GM21529 (cell line): ENCODE data around the gene ADIRF.
"Not testable (repeated sequence)": the region's sequence is repeated elsewhere in the genome, so short reads cannot be mapped to it uniquely, and the experiment has no call there.

Source experiments
- ATAC-seq: cut with Tn5 transposase; IDR thresholded peaks from one replicate; pipeline ENCODE4 v1.9.1; 2021; ENCODE audit not compliant: unreplicated experiment

ADIRF gene

DNA sequence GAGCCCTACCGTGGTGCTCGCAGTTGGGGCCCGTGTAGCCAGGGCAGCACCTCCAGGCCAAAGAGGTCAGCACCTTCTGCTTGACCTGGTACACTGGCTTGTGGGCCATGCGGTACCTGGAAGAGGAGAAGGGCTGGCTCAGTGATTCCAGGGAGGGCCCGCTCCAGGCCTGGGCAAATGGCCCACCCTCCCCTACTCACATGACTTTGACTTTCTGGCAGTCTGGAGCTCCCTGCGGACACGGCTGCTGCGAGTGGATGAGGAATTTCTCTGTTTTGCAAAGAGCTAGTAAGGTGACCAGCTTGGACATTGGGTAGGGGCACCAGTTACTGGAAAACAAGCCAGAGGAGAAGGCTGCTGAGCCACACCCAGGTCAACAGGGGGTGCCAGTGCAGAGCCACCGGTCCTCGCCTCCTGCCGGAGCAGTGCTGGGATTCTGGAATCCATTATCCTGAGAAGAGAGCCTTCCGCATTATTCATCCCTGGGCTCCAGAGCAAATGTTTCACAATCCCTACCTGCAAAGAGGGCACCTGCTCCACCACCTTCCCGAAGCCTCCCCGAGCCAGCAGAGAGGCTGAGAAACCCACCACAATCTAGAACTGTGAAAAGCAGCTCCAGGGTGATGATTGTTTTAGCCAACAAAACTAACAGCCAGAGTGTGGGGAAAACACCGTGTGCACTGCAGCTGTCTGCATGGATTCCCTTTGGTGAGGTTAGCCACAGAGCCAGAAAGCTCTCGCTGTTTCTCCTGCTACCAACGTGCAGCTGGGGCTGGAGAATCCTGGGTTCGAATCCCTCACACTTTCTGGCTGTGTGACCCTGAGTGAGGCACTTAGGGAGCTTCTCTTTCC lies 22.7 kb upstream of the ADIRF start:
- ATAC-seq, result no peak

DNA sequence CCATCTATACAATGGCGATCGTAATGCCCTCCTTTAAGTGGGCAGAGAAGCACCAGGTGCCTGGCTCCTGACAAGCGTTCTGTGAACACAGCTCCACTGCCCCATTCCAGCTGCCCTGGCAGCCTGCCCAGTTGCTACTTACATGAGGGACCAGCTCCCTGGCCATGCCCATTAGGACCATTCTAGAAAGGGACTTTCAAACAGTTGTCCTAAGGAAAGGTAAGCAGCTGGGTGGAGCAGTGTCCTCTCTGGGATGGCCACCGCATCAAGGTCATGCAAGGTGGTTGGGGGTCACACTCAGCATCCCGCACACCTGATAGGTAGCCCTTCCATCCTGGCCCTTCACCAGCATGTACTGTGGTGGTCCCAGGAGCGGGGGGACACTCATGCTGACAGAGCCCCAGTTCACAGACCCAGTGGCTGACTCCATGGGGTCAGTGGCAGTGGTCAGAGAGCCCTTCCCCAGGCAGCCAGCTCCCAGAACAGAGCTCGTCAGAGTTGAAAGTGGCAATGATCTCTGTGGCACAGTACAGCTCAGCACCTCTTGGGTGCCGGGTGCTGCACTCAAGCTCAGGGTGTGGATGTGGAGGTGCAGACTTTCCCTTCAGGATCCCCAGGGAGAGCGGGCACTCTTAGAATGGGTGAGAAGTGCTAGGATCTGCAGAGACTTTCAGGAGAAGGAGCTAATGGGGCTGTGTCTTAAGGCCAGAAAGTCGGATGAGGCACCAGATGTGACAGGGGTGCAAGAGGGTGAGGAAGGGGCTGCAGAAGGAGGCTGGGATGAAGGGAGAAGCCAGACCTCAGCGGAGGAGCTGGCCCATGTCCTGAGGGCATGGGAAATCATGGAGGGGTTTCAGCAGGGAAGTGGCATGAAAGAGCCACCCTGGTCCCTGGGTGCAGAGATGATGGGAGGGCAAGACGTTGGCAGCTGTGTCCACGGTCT lies 21.8 kb upstream of the ADIRF start:
- ATAC-seq, result no peak

DNA sequence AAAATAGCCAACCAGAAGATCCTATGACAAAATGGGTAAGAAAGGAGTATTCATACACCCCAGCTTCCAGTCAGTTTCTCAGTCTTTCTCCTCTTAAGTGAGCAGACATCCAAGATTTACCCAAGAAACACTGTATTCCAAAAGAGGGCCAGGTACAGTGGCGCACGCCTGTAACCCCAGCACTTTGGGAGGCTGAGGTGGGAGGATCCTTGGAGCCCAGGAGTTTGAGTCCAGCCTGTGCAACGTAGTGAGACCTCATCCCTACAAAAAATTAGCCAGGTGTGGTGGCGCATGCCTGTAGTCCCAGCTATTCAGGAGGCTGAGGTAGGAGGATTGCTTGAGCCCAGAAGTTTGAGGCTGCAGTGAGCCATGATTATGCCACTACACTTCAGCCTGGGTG lies 20.5 kb upstream of the ADIRF start:
- not testable (repeated sequence) for ATAC-seq

DNA sequence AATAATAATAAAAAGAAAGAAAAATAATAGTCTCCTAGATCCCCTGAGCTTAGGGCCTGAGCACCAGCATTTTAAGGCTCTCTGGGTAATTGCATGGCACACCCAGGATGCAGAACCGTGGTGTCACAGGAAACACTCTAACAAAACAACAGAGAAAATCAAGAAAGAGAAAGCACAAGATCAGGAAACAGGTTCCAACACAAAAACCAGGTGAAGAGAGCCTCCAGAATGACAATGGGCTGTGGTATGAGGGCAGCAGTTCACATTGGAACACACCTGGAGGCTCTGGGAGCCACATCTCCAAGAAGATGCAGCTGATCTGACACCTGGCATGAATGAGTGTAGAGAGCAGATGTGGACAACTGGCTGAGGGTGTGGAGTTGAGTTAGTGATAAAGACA lies 17.9 kb upstream of the ADIRF start:
- ATAC-seq, result no peak

DNA sequence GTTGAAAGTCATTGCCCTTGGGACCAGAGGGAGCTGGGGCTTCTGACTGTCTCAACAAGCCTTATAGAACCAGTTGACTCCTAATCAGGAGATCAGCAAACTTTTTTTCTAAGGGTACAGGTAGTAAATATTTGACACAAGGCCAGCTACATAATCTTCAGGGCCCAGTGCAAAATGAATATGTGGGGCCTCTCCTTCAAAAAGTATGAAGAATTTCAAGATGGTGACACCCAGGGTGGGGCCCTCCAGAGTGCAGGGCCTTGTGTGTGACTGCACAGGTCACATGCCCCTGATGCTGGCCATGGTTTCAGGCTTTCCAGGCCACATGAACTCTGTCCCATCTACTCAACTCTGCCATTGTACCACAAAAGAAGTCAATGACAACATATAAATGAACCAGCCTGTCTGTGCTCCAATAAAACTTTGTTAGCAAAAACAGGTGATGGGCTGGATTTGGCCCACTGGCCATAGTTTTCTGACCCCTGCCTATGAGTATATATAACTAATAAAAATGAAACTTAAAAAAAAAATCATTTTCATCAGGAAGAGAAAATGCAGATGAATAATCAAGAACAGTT lies 17.0 kb upstream of the ADIRF start:
- ATAC-seq, result no peak

DNA sequence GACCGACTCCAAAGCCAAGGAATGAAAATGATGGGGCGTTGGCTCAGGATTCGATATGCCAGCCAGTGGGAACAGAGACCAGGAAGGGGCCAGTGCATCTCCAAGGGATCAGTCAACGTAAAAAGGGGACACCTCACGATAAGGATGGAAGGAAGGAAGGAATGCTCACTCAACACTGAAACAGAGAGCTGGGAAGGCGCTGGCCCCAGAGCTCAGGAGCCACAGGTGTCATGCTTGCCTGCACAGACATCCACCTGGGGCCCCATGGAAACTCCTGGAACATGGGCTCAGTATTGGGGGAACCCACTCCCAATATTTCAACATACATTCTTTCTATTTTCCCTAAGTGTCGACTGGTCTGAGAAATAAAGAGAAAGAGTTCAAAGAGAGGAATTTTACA lies 16.2 kb upstream of the ADIRF start:
- ATAC-seq, result no peak

DNA sequence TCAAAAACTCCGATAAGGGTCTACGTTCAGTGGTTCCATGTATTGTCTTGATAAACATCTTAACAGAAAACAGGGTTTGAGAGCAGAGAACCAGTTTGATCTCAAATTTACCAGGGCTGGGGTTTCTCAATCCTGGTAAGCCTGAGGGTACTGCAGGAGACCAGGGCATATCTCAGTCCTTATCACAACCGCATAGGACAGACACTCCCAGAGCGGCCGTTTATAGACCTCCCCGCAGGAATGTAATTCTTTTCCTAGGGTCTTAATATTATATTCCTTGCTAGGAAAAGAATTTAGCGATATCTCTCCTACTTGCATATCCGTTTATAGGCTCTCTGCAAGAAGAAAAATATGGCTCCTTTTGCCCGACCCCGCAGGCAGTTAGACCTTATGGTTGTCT lies 15.6 kb upstream of the ADIRF start:
- ATAC-seq, result not testable (repeated sequence)

DNA sequence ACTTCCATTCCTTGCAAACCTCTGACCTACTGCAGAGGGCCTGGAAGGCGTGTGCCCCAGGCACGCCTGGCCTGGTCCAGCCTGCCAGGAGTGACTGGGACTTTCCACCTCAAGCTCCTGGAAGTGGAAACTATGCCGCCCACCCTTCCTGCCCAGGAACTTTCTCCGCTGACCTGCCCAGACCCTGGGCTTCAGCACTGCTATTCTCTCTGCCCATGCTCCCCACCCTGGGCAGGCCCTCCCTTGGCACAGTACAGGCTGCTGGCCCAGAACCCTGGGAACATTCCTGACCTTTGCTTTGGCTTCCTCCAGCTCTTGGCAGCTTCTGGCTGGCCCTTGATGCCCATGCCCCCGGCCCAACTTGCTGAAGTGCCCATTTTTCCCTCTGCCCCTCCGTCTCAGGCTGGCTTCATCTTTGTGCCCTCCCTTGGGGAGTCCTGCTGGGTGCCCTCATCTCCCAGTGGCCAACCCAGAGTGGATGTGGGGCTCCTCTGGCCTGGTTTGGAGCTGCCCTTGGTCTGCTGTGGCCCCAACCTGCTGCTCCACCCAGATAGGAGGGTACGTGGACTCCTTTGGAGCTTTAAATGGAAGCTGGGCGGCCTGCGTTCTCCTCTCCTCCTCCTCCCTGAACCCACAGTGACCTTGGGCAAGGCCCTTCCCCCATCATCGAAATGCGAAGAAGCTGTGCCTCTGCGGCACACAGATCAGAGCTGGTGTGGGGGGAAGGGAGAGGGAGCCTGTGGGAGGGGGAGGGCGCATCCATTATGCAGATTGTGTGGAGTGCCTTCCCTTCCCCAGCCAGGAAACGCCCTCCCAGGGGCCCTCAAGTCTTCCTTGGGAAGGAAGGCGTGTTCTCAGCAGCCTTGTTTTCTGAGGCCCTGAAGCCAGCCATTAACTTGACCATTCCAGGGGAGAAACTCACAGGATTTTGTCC lies 14.3 kb upstream of the ADIRF start:
- ATAC-seq, result no peak

DNA sequence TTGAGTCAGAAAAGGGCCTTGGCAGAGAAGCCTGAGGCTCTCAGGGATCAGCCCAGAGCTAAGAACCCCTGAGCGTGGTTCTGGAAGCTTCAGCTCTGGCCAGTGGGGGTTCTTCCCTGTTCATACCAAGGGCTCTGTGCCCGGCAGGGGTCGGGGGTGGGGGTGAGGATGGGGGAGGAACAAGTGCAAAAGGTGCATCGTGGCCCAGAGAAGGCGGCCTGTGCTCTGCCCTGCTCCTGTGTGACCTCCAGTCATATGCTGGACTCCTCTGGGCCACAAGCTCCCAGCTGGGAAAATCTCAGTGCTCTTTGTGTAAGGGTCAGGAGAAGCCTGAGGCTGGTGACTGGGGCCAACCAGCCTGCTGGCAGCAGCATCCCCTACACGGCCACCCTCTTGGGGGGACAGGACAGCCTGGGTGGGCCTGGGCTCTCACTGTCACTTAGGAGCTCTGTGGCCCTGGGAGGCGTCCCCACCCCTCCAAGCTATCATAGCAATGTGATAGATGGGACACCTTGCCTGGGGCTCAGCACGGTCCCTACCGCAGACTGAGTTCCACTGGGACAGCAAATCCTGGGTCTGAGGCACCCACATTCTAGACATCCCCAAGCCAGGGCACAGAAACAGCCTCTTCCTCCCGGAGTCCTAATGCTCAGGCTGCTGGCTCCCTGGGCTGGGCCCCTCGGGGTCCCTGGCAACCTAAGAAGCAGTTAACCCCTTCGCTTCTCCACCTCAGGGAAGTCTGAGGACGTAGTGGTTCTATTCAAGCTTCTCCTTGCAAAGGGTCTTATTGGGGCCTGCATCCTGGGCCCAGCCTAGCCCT lies 13.4 kb upstream of the ADIRF start:
- no peak for ATAC-seq

DNA sequence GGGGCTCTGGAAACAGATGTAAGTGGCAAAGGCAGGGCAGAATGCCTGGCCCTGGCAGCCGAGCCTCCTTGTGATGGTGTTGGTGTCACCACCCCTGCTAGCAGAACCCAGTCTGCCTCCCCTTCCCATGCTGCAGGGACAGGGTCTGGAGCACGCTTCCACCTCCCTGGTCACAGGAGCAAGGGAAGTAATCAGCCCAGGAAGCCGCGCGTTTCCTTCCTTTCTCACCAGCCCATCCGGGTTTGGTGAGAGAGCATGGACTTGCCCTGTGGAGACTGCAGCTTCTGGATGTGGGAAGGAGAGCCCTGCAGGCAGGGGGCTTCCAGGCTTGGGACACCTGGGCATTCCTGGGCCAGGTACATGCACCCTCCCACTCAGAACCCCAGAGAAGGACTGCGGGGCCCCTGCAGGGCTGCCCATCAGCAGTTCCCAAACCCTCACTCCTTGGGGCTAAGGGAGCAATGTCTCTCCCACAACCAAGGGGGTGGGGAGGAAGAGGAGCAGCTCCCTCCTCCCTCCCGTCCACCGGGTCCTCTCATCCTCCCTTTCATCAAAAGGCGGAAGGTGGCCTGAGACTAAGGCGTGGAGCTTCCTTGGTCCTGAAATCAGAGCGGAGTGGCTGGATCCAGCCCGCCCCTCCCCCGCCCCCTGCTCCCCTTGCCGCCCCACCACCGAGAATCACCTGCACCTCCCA lies 12.6 kb upstream of the ADIRF start:
- no peak for ATAC-seq

DNA sequence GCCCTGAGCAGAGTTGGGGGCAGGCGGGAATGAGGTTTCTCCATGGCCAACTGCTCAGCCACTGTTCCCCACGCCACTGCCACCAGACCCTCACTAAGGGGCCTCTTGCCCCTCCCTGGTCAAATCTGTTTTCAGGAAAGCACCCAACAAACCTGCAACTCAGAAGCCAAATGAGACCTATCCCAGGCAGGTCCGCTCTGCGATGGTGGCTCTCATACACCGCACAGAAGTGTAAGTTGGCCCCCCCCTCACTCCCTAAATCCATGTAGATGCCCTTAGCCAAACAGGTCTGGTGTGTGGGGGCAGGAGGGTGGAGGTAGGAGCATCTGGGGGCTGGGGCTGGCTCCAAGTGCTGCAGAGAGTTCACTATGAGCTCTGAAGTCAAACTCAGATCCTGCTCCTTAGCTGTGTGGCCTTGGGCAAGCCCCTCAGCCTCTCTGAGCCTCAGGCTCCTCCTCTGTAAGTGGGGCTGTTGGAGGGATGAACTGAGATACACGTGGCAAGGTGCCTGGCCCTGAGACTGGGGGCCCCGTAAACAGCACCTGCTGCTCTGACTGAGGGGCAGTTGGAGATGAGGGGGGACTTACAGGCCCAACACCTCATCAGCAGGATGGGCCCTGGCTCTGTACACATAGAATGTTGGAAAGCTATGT lies 12.0 kb upstream of the ADIRF start:
- no peak for ATAC-seq

DNA sequence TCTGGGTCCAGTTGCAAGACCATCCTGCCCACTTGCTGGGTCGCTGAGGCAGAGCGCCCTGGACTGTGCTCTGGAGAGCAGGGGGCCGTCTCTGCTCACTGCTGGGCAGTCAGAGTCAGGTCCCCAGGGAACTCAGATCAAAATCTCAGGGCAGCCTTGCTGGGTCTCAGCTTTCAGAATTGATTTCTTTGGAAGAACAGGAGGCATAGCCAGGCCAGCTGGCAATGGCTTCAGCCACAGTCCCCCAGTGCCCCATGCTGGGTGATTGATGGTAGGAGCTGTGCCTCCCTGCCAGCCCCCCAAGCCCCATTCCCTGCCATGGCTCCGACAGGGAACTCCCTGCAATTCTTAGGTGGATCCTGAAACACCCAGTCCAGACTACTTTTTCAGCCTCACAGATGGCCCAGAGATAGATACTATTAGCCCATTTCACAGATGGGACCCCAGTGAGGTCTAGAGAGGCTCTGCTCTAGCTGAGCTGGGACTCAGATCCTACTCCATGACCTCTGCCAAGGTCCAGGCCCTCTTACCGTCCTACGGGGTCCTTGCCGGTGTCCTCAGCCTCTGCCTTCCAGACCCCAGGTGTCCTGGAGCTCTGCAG lies 11.3 kb upstream of the ADIRF start:
- ATAC-seq, result no peak

DNA sequence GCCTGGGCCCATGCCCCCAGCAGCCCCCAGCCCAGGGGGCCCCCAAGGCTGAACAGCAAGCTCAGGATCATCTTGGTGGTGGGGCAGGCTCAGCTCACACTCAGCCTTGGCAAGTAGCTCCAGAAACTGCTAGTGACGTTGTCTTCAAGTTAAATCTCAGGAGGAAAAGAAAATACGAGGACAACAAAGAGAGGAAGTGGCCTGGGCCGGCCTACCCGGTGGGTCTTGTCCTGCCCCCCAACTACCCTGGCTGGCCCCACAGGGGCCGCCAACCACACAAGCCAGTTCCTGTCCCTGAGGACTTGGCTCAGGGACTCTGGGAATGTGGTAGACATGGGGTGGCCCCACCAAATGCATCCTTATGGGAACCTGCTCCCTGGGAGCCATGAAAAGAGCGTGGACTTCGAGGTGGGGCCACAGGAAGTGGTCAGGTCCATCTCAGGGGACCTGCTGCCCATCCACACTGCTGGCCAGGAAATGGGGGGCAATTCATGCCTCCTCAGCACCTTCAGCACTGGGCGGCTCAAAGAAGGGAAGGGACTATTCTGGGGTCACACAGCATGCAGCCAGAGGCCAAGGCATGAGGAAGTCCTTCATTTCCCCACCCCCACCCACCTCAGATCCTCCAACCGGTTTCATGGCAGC lies 10.7 kb upstream of the ADIRF start, which contains the start of gene MMRN2:
TSS of gene MMRN2 (minus strand) at position 145 of the 645 bp plus-strand sequence. CDS start at position 71, 74 bp downstream.
- ATAC-seq, result no peak

DNA sequence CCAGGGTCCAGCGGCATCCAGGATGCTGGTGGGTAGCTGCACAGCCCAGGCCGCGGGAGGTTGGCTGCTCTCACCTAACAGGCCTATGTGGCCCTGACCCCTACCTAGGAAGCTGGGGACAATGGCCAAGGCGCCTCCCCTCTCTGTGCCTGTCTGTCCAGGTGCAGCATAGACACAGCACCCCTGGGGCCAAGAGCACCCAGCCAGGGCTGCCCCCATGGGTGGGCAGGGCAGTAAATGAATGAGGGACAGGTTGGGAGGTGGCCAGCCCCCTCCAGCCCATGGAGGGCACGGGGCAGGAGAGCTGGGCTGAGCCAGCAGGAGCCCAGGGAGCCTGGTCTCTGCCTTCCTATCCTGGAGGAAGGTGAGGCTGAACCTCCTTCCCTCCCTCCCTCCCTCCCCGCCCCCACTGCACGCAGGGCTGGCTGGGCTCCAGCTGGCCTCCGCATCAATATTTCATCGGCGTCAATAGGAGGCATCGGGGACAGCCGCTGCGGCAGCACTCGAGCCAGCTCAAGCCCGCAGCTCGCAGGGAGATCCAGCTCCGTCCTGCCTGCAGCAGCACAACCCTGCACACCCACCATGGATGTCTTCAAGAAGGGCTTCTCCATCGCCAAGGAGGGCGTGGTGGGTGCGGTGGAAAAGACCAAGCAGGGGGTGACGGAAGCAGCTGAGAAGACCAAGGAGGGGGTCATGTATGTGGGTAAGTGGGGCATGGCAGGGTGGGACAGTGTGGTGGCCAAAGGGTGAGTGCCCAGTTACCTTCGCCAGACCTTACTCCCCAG lies 10.0 kb upstream of the ADIRF start, which contains the start of gene SNCG:
TSS of gene SNCG (plus strand) at position 484 of the 785 bp plus-strand sequence. CDS start at position 583, 99 bp downstream.
- ATAC-seq, result no peak

DNA sequence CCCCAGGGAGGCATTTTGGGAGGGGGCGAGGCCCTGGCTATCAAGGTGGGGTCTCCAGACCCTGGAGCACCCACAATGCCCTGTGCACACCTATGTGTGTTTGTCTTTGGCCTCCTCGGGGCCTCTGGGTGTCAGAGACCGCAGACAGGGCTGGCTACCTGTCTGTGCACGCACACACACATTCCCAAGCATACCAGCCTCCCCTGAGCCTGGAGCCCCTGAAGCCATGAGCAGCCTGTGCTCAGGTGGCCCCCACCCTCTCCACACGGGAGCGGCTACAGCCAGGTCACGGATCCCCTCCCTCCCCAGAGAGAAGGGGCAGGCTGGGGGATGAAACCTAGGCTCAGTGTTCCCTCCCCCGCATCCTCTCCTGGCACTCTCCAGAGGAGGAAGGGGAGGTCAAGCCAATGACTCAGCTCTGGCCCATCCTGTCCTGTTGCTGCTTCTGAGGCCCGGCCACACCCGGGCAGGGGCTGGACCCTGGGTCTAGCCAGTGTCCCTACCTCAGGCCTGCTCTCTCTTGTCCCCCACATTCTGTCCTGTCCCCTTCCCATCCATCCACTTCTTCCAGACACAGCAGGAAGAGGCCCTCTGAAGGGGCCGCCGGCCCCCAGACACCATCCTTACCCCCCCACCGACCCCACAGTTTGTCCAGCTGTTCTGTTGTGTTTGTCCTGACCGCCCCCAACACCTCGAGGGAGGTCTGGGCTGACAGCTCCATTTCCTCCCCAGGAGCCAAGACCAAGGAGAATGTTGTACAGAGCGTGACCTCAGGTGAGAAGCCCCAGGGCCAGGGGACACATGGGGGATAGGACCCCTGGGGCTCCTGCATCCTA lies 9.2 kb upstream of the ADIRF start:
- no peak for ATAC-seq

DNA sequence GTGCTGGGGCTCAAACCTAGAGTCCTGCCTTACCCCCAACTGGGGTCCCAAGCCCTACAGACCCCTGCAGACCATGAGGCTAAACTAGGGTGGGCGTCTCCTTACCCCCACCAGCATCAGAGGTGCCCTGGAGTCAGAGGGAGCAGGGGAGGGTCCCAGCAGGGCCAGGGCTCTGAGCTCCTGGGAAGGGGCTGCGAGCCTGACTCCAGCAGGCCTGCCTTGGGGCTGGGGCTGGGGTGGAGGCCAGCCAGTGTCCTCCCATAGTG lies 8.6 kb upstream of the ADIRF start:
- no peak for ATAC-seq
